Adipocyte (in vitro differentiated cells): ENCODE data around the gene DMD.

Source experiments
- DNase-seq: peaks from one replicate; pipeline ENCODE4 v3.0.0-alpha.2; 2015; ENCODE audit warnings: low read depth
- H3K27me3 ChIP-seq: replicated peaks from 2 replicates; pipeline ENCODE4 v1.7.0; 2013; ENCODE audit warnings: mild to moderate bottlenecking, low read length, moderate library complexity; ENCODE audit not compliant: control insufficient read depth, insufficient read depth
- H3K36me3 ChIP-seq: 2 replicates; pipeline ENCODE4 v1.7.0; 2013; ENCODE audit warnings: low read length, mild to moderate bottlenecking, moderate library complexity; ENCODE audit not compliant: control insufficient read depth, insufficient read depth, severe bottlenecking
- H3K4me1 ChIP-seq: 2 replicates; pipeline ENCODE4 v1.7.0; 2013; ENCODE audit warnings: mild to moderate bottlenecking, low read length, moderate library complexity; ENCODE audit not compliant: control insufficient read depth, insufficient read depth
- H3K4me3 ChIP-seq: 2 replicates; pipeline ENCODE4 v1.7.0; 2013; ENCODE audit warnings: mild to moderate bottlenecking, low read length, moderate library complexity
- H3K9ac ChIP-seq: 2 replicates; pipeline ENCODE4 v1.7.0; 2013; ENCODE audit warnings: mild to moderate bottlenecking, low read length, moderate library complexity
- H3K9me3 ChIP-seq: 2 replicates; pipeline ENCODE4 v1.7.0; 2013; ENCODE audit warnings: mild to moderate bottlenecking, low read length, moderate library complexity; ENCODE audit not compliant: control insufficient read depth

DMD gene

GRCh38 chrX:33149580-33149979 is 61.8 kb downstream of the DMD start:
- Histone ChIP-seq H3K4me1 (no peaks in the 10 kb centered on the region), H3K36me3 (no peaks in the 10 kb centered on the region), H3K27me3 (no peaks in the 10 kb centered on the region), H3K9ac (no peak overlapping the region), H3K4me3 (no peak overlapping the region), H3K9me3 (no peaks in the 10 kb centered on the region)
- DNase-seq = no peak

- DNase-seq = no peak
- Histone ChIP-seq H3K36me3 (no peaks in the 10 kb centered on the region), H3K4me3 (no peak overlapping the region), H3K9me3 (no peaks in the 10 kb centered on the region), H3K4me1 (no peaks in the 10 kb centered on the region), H3K9ac (no peak overlapping the region), H3K27me3 (no peaks in the 10 kb centered on the region)
Measured at GRCh38 chrX:33149085-33149484, 62.3 kb downstream of the DMD start.

DNA sequence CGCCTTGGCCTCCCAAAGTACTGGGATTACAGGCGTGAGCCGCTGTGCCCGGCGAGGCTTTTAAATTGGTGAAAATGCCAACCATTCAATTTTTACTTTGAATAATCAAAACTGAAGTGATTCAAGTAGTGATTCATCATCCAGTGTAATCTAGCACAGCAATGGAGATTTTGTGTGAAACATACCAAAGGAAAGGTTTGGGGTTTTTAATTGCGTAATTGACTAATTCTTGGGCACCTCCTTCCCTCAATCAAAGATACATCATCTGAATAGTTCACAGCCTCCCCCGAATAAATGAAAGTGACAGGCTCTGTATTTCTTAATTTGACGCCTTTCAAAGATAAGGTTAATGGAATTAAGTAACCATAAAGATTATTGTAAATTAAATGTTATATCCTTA is 69.0 kb downstream of the DMD start:
- Histone ChIP-seq H3K9ac (no peak overlapping the region), H3K4me1 (no peaks in the 10 kb centered on the region), H3K27me3 (no peaks in the 10 kb centered on the region), H3K9me3 (no peaks in the 10 kb centered on the region), H3K4me3 (no peak overlapping the region), H3K36me3 (no peaks in the 10 kb centered on the region)
- DNase-seq = no peak

DNA sequence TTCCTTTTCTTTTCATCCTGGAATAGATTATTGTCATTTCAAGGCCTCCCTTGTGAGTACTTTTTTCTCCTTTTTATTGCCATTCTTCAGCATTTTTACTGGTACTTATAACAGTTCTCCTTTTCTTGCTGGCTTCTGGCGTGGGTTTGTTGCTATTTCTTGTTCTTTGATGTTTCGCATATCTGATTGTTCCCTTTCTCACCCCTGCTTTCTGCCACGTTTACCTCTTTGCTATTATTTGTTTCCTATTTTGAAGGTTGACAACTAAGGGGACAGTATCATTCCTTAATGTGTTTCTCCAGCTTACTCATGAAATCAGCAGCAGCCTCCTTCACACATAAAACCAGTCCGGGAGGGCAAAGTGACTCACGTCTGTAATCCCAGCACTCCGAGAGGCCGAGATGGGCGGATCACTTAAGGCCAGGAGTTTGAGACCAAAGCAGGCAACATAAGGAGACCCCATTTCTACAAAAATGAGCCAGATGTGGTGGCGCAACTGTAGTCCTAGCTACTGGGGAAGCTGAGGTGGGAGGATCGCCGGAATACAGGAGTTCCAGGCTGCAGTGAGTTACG is 72.6 kb downstream of the DMD start:
- Histone ChIP-seq H3K9ac (peak overlapping the region; percentile 44), H3K9me3 (no peaks in the 10 kb centered on the region), H3K36me3 (no peaks in the 10 kb centered on the region), H3K27me3 (no peaks in the 10 kb centered on the region), H3K4me3 (no peak overlapping the region), H3K4me1 (peaks cover 2% of the 10 kb centered on the region)
- no peak for DNase-seq

DNA sequence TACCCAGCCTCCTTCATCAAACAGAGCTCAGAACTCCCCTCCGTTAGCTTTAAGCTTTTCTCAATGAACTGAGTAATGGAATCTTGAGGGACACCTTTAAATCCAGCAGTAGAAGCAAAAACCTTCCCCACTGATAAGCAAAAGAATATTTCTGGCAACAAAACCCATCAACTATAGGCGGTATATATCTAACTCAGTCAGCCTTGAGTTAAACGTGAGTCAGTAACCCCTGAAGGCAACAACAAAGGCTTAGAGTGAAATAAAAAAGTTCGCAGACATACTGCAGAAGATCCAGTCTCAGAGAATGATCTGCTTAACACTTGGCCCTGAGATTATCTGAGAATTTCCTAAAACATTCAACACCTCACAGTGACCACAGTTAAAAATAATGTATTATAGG is 77.2 kb downstream of the DMD start:
- H3K4me1 ChIP-seq = peaks cover 6% of the 10 kb centered on the region
- no peak overlapping the region for H3K9ac ChIP-seq
- H3K27me3 ChIP-seq = no peaks in the 10 kb centered on the region
- no peaks in the 10 kb centered on the region for H3K36me3 ChIP-seq
- H3K9me3 ChIP-seq = no peaks in the 10 kb centered on the region
- peak overlapping the region; percentile 11 for H3K4me3 ChIP-seq
- DNase-seq = no peak

GRCh38 chrX:33133320-33133719 is 78.0 kb downstream of the DMD start:
- Histone ChIP-seq H3K9ac (no peak overlapping the region), H3K4me3 (peak overlapping the region; percentile 11), H3K27me3 (no peaks in the 10 kb centered on the region), H3K9me3 (no peaks in the 10 kb centered on the region), H3K36me3 (no peaks in the 10 kb centered on the region), H3K4me1 (peaks cover 6% of the 10 kb centered on the region)
- no peak for DNase-seq

- Histone ChIP-seq H3K4me1 (peaks cover 6% of the 10 kb centered on the region), H3K4me3 (no peak overlapping the region), H3K9ac (no peak overlapping the region), H3K27me3 (no peaks in the 10 kb centered on the region), H3K36me3 (no peaks in the 10 kb centered on the region), H3K9me3 (no peaks in the 10 kb centered on the region)
- no peak for DNase-seq
Measured at GRCh38 chrX:33132569-33132968, 78.8 kb downstream of the DMD start.

DNA sequence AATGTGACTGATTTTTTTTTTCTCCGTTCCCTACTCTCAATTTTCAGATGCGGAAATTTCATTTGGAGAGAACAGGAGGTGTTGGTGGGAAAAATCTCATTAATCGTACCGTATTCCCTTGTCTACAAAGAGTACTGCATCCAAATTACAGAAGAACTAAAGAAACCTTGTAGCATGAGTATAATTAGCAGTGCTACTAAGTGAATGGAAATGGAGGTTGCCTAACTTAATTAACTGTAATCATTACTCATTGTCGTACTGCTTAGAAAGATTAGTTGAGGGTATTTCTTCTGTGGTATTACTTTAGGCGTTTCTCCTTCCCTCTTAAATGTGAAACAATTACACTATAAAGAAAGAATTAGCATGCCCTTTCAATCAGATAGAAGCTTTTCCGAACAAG is 81.7 kb downstream of the DMD start:
- DNase-seq = no peak
- Histone ChIP-seq H3K9me3 (no peaks in the 10 kb centered on the region), H3K4me3 (no peak overlapping the region), H3K27me3 (no peaks in the 10 kb centered on the region), H3K9ac (no peak overlapping the region), H3K4me1 (peaks cover 6% of the 10 kb centered on the region), H3K36me3 (no peaks in the 10 kb centered on the region)

- Histone ChIP-seq H3K4me3 (no peak overlapping the region), H3K36me3 (no peaks in the 10 kb centered on the region), H3K9ac (no peak overlapping the region), H3K27me3 (no peaks in the 10 kb centered on the region), H3K4me1 (no peaks in the 10 kb centered on the region), H3K9me3 (no peaks in the 10 kb centered on the region)
- no peak for DNase-seq
Measured at GRCh38 chrX:33128048-33128805, 83.1 kb downstream of the DMD start.

GRCh38 chrX:33126469-33126868 is 84.9 kb downstream of the DMD start:
- DNase-seq = no peak
- Histone ChIP-seq H3K9ac (no peak overlapping the region), H3K27me3 (no peaks in the 10 kb centered on the region), H3K9me3 (no peaks in the 10 kb centered on the region), H3K4me3 (no peak overlapping the region), H3K4me1 (no peaks in the 10 kb centered on the region), H3K36me3 (no peaks in the 10 kb centered on the region)

DNA sequence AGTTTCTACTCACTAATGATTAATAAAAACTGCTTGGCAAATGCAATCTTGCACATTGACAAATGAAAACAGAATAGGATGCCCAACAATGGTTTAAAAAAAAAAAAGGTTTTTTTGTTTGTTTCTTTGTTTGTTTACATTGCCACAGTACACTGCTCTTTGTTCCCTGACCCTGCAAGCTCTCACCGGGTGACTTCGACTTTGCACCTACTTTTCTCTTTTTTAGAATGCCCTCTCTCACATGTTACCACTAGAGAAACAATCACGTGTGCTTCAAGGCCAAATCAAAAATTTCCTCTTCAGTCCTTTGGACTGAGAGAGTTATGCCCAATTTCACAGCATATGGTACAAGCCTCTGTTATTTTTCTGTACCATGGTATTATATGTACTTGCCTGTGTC is 101.5 kb downstream of the DMD start:
- Histone ChIP-seq H3K4me1 (peaks cover 4% of the 10 kb centered on the region), H3K36me3 (no peaks in the 10 kb centered on the region), H3K27me3 (no peaks in the 10 kb centered on the region), H3K9ac (no peak overlapping the region), H3K9me3 (no peaks in the 10 kb centered on the region), H3K4me3 (no peak overlapping the region)
- no peak for DNase-seq

DNA sequence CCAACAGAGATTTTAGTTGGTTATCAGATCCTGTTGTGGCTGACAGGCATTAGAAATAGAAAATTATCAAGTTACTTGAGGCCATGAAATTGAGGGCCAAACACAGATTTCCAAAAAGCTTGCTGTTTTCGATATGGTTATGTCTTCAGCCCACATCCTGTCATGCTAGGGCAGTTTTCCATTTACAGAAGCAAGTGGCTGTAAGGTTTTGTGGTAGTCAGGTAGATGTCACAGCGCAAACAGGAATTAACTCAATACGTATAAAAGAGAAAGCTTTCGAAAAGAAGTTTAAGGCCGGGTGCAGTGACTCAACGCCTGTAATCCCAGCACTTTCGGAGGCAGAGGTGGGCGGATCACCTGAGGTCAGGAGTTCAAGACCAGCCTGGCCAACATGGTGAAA is 104.6 kb downstream of the DMD start:
- no peak overlapping the region for H3K4me3 ChIP-seq
- H3K4me1 ChIP-seq = peaks cover 4% of the 10 kb centered on the region
- no peaks in the 10 kb centered on the region for H3K27me3 ChIP-seq
- no peak overlapping the region for H3K9ac ChIP-seq
- H3K9me3 ChIP-seq = no peaks in the 10 kb centered on the region
- no peak for DNase-seq
- H3K36me3 ChIP-seq = no peaks in the 10 kb centered on the region
